Left ventricle myocardium superior (tissue), 1 donor: ENCODE data around the gene TNFSF8. TPM values are rescaled to one million over a fixed set of nuclear protein-coding genes. Genes with fewer than 3 reads are reported as not detected.

Experiments used
- ATAC-seq: fragments of 200-7000 bp; cut with Tn5 transposase; one replicate; pipeline ENCODE4 v1.9.1; 2020; ENCODE audit warnings: mild to moderate bottlenecking, moderate library complexity
- DNase-seq: peaks from one replicate; pipeline ENCODE4 v3.0.0-alpha.2; 2020
- intact Hi-C: fragments of 100-400 bp; cut with micrococcal nuclease; formaldehyde crosslinking; loops from one replicate; pipeline ENCODE4 v1.11.0; 2022
- total RNA-seq: library from RNA; stranded (reverse); fragmentation: NEBNext Ultra II Directional; extraction: Animal tissue kit (Norgen Biotek cat#: 25700); gene quantifications from one replicate; pipeline ENCODE4 v1.2.1, GENCODE V29; 2021
- donor health status: DM: no; HTN: yes; CAD: no; lungs with severe emphysema.

TNFSF8 gene
- total RNA-seq, 1 donor from 2014 or later, result 0.77 TPM

DNA sequence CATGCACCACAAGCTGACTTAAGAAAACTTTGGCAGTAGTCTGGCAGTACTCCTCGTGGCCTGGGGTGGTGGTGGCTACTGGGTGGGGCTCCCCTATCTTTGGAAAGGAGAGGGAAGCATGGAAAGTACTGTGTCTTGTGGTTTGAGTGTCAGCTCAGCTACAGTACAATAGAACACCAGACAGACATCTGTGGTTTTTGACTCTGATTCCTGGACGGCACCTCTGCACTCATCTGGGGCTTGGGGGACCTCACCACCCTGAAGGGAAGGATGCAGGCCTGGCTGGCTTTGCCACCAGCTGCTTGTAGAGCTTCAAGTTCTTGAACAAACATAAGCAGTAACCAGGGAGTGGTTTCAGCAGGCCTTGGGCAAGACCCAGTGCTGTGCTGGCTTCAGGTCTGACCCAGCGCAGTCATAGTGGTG lies 40.6 kb downstream of the TNFSF8 start:
- intact Hi-C loops, result no loop called here
- DNase-seq (no peak), ATAC-seq (no peak)

DNA sequence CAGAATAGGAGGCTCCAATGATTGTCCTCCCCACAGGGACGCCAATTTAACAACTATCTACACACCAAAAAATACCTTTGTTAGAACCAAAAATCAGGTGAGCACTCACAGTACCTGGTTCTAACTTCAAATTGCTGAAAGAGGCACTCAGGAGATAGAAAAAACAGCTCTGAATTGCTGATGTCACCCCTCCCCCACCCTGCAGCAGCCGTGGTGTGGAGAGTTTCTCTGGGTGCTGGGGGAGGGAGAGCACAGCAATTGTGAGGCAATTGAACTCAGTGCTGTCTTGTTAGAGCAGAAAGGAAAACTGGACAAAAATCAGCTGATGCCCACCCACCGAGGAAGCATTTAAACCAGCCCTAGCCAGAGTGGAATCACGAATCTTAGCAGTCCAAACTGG lies 41.8 kb downstream of the TNFSF8 start:
- ATAC-seq, result no peak
- DNase-seq, result no peak
- intact Hi-C loops, result no loop called here

DNA sequence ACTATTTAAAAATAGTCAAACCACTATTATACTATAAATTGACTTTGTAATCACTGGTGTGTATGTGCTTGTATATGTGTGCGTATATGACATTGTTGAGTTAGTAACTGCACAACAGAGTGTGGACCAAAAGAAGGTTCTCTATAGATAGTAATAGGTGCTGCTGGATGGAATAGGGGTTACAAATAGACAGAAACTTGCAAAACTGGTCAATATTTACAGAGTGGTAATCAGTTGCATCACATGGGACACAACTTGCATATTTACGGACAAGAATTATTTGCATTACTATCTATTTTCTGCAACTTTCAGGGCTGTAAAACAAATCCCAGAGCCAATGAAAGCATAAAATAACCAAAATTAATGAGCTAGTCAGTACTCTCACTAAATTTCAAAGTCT lies 42.4 kb downstream of the TNFSF8 start:
- intact Hi-C loops, result no loop called here
- ATAC-seq (no peak), DNase-seq (no peak)

DNA sequence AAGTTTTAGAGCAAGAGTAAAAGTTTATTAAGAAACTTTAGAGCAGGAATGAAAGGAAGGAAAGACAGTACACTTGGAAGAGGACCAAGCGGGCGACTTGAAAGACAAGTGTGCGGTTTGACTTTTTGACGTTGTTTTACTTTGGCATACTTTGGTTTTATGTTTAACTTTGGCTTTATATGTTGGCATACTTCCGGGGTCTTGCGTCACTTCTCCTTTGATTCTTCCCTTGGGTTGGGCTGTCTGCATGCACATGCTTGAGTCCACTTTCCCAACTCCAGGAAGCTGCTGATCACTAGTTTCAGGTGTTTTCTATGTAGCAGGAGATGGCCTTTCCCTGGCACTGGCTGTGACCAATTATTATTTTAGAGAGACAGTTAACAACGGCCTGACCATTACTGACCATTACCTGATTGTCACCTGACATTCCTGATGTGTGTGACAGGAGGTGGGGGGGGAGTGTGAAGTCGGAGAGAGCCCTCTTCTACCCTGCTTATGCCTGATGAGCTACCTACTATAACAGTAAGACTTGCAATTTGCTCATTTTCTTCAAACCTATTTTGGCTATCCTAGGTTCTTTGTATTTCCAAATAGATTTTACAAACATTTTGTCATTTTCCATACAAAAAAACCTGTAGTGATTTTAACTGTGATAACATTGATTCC lies 45.5 kb downstream of the TNFSF8 start:
- DNase-seq (no peak), ATAC-seq (no peak)
- intact Hi-C loops, result no loop called here

DNA sequence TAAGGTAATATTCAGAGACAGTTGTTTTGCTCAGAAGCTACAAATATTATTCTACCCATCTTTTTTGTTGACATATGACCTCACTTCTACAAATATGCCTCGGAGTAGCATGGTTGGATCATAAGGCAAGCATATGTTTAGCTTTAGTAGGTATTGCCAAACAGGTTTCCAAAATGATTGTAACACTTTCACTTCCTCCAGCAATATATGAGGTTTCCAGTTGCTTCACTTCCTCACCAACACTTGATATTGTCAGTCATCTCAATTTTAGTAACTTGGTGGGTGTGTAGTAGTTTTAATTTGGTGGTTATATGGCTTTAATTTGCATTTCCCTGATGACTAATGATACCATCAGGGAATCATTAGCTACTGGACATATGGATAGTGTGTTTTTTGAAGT lies 46.7 kb downstream of the TNFSF8 start:
- no peak for ATAC-seq
- intact Hi-C loops, result no loop called here
- no peak for DNase-seq

DNA sequence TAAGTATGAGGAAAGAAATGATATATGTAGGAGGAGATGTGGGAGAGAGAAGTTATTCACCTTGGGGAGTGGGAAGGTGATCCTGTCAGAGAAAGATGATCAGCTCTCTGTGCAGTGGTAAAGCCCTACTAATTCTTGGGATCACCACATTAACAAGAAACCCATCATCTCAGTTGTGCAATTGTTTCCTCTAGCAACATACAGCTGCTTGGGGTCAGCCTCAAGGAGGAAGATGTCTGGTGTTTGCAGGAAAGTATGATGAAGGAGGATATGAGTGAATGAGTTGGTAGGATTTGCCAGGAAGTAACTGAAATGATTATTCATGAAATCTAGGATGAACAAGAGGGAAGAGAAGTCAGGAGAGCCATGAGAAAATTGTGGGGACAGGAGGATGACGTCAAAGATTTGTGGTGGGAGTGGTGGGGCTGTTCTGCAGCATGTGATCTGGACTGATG lies 50.1 kb downstream of the TNFSF8 start:
- intact Hi-C loops, result no loop called here
- ATAC-seq (no peak), DNase-seq (no peak)

DNA sequence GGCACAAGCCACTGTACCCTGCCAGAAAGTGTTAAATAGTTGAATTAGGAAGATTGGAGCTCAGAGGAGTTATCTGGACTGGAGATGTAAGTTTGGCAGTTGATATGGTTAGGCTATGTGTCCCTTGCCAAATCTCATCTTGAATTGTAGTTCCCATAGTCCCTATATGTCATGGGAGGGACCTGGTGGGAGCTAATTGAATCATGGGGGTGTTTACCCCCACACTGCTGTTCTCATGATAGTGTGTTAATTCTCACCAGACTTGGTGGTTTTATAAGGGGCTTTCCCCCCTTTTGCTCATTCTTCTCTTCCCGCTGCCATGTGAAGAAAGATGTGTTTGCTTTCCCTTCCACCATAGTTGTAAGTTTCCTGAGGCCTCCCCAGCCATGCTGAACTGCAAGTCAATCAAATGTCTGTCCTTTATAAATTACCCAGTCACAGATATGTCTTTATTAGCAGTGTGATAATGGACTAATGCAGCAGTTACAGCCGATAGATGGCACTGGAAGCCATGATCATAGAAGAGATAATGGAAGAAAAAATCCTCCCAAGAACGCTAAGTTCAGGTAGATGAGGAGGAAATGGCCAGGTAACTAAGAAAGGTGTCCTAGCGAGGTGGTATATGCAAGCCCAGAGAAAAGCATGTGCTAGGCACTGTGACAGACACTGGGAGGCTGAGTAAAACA lies 51.4 kb downstream of the TNFSF8 start:
- no peak for DNase-seq
- no peak for ATAC-seq
- intact Hi-C loops, result no loop called here

DNA sequence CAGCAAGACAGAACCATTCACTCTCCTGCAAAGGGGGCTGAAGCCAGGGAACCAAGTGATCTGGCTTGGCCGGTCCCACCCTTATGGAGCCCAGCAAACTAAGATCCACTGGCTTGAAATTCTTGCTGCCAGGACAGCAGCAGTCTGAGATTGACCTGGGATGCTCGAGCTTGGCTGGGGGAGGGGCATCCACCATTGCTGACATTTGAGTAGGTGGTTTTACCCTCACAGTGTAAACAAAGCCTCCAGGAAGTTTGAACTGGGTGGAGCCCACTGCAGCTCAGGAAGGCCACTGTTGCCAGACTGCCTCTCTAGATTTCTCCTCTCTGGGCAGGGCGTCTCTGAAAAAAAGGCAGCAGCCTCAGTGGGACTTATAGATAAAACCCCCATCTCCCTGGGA lies 60.5 kb downstream of the TNFSF8 start:
- intact Hi-C loops, result no loop called here
- ATAC-seq, result no peak

DNA sequence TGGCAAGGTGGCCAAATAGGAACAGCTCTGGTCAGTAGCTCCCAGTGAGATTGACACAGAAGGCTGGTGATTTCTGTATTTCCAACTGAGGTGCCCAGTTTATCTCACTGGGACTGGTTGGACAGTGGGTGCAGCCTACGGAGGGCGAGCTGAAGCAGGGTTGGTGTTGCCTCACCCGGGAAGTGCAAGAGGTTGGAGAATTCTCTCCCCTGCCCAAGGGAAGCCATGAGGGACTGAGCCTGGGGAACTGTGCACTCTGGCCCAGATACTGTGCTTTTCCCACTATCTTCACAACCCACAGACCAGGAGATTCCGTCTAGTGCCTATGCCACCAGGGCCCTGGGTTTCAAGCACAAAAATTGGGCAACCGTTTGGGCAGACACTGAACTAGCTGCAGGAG lies 61.0 kb downstream of the TNFSF8 start:
- no peak for DNase-seq
- intact Hi-C loops, result no loop called here
- ATAC-seq, result no peak

More for the DNA sequence above, 60.5 kb downstream of the TNFSF8 start:
- no peak for DNase-seq

DNA sequence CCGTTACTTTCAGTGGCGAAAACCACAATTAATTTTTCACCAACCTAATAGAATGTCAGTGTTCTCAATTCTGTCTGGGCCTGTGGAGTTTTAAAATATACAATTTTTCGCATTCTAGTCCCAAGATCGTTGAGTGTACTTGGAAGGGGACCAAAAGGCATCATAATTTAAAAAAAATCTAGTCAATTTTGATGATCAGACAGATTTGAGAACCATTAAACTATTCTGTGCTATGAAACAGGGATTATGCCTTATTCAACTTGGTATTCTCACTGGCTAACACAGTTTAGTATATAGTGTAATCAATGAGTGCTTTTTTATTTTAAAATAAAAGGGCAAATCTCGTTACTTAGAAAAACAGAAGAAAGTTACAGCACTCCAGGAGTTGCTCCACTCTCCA lies 63.1 kb downstream of the TNFSF8 start:
- intact Hi-C loops, result no loop called here
- DNase-seq (no peak), ATAC-seq (no peak)

DNA sequence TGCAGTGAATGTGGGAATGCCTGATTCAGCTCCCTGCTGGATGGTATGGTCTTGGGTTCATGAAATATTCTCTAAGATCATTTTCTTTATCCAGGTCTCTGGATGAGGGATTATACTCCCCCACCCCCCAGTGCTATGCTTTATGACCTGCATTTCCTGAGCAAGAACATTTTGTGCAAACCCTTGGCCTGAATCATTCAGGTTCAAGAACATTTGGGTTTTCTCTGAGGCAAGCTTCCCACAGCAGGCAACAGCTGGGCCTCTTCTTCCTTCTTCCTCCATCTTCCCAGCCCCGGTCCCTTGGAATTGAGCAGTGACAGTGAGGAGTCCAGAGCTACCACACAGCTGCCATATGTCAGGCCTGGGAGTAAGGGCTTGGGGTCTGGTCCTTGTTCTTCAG lies 65.9 kb downstream of the TNFSF8 start:
- ATAC-seq, result no peak
- intact Hi-C loops, result no loop called here

DNA sequence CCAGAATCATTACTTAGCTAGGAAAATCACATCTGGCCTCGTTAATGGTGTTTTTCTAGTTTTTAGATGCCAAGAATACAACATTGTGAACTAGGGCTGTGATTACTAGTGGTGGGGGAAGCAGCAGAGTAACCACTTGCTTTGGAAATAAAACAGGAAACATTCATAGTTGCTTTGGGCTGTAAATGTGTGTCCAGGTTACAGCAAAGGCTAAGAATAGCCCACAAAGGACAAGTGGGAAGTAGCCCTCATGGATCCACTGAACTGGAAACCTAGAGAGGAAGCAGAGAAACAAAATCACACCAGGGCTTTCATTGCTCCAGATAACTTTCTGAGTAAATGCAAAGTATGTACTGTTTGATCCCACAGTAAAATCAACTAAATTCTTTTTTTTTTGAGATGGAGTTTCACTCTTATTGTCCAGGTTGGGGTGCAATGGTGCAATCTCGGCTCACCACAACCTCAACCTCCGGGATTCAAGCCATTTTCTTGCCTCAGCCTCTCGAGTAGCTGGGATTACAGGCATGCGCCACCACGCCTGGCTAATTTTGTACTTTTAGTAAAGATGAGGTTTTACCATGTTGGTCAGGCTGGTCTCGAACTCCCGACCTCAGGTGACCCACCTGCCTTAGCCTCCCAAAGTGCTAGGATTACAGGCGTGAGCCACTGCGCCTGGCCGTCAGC lies 68.3 kb downstream of the TNFSF8 start:
- intact Hi-C loops, result no loop called here
- no peak for DNase-seq
- ATAC-seq, result no peak

More for the DNA sequence above, 65.9 kb downstream of the TNFSF8 start:
- DNase-seq, result no peak

DNA sequence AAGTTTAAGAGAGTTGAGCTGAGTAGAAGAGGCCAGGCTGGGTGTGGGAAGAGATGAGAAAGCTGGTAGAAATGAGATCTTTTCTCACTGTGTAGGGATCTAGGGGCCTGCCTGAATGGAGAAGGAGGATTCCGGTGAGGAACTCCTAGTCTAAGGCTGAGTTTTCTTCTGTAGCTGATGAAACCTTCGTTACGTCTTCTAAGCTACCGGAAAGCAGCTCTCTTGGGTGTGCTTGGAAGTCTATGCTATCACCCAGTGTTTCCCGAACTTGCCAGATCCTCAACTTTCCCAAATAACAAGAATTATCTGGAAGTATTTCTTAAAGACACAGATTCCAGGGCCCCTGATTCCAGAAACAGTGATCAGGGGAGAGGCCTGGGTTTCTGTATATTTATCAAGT lies 69.1 kb downstream of the TNFSF8 start:
- peak; percentile 69 for ATAC-seq
- DNase-seq, result no peak
- intact Hi-C loops, result no loop called here

DNA sequence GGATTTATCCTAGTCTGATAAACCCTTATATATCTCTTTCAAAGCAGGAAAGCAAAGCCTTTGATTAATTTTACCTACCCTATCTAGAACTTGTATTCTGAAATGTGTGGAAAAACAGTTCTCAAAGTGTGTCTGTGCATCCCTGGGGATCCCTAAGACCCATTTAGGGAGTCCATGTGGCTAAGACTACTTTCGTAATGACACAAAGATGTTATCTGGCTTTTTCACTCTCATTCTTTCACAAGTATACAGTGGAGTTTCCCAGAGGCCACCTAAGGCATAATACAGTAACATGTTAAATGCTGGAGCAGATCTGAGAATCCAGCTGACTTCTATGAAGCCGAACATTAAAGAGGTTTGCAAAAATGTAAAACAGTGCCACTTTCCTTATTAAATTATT lies 70.2 kb downstream of the TNFSF8 start:
- no peak for ATAC-seq
- DNase-seq, result no peak
- intact Hi-C loops, result no loop called here

DNA sequence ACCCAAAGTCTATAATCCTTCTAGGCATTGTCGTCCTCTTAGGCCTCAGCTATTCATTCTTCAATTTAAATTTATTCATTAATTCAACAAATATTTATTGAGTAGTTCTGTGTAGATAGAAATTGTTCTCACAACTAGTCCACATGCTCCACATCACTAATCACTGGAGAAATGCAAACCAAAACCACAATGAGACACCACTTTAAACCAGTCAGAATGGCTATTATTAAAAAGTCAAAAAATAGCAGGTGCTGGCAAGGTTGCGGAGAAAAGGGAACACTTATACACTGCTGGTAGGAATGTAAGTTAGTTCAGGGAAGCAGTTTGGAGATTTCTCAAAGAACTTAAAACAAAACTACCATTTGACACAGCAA lies 73.5 kb downstream of the TNFSF8 start:
- intact Hi-C loops, result no loop called here
- DNase-seq, result no peak
- no peak for ATAC-seq

DNA sequence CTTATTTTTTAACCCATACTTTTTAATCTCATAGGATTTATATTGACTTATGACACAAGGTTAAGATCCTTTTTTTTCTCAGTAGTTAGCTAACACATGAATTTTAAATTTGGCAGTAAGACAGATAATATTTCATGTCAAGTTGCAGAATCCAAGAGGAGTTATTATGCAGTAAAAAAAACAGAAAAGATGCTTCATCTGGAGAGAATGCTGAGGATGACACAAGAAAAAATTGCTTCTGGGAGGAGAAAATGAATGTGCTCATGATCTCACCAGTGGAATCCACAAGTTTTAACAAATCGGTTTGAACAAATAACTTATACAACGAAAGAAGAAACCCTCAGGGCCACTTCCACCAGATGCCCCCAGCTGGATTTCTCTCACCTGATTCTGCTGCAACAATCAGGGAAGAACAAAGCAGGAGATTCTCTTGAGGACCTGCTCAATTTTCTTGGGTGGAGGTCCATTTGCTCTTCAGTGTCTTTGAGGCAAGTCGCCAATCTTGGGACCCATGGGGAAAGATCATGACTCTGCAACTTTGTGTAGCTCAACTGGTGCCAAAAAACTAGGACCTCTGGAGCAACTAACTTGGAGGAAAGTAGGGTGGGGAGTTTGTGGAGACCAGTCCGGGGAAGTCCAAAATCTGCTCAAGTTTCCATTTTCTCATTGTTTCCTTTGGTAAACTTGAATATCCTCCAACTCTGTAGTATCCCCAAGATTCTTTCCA lies 74.0 kb downstream of the TNFSF8 start:
- ATAC-seq (peak; percentile 60), DNase-seq (no peak)
- intact Hi-C loops, result no loop called here

DNA sequence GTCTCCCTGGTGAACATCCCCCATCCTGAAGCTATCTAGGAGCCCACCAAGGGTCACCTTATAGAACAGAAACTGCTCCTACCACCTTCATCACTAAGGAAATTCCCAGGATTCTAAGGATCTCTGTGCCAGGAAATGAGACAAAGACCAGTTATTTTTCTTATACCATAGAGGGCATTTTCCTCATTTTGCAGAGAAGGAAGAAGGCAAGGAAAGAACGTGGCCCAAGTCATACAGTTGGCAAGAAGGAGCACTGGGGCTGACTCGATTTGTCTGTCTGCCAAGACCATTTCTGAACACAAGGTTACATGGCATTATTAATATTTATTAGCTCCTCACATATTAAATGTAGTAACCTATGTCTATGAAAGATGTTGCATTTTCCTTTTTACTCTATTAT lies 74.9 kb downstream of the TNFSF8 start:
- no peak for ATAC-seq
- intact Hi-C loops, result no loop called here
- no peak for DNase-seq

DNA sequence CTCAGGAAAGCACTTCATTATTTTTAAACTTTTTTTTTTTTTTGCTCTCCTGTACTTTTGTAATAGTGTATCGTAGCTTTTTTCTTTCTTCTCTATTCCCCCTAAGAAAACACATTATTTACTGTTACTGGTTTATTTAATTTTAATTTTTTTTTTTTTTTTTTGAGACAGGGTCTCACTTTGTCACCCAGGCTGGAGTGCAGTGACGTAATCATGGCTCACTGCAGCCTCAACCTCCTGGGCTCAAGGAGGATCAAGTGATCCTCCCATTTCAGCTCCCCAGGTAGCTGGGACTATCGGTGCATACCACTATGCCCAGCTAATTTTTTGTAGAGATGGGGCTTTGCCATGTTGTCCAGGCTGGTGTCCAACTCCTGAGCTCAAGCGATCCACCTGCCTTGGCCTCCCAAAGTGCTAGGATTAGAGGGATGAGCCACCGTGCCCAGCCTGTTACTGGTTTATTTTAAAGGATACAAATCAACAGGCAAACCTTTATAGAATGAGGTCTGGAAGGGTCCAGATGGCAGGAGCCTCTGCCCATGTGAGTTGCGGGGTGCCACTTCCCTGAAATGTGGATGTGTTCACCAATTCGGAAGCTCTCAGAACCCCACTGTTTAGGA lies 75.5 kb downstream of the TNFSF8 start:
- no peak for DNase-seq
- no peak for ATAC-seq
- intact Hi-C loops, result no loop called here

DNA sequence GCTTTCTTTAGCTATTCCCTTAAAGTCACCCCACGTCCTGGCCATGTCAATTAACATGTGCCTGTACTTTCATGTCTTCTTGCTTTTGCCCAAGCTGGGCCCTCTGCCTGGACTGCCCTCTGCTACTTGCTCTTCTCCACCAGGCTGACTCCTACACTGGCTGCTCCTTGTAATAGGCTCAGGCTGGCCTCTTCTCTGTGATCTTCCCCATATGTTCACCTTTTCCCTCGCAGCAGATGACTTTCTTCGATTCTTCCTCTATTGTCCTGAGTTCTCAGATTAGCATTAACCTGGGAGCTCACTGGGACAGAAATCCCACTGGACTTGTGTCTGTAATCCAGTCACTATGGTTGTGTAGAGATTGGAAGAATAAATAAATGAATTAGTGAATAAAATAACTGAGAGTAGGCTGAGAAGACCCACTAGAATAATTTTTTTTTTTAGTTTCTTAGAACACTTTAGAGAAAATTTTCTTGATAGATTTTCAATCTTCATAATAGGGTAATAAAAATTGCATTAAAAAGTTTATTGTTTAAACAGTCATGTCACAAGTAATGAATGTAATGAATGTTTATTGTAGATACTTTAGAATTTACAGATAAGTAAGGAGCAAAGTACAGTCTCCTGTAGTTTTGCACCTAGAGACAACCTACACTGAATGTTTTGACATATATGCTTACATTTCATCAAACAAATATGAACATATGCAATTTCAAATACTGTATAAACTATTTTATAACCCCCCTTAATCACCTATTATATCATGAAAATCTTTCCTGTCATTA lies 77.1 kb downstream of the TNFSF8 start:
- ATAC-seq (no peak), DNase-seq (no peak)
- intact Hi-C loops, result no loop called here
